ENCODE data around the gene DAPK2.

DAPK2 gene

DNA sequence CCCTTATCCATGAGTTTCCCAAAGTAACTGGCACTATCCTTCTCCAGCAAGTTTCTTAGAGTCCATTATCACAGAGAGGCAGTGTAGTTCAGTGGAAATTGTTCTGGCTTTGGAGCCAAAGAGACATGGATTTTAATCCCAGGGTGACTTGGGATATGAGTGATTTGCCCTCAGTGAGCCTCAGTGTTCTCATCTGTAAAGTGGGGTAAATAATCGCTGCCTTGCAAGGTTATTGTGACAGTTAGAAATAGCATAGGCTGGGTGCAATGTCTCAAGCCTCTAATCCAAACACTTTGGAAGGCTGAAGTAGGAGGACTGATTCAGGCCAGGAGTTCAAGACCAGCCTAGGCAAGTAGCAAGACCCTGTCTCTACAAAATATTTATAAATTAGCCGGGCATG lies 30.0 kb downstream of the DAPK2 start:
- TF ChIP-seq FOXP2 (optimal IDR thresholded peaks at IDR 0.05; ENCODE audit: borderline replicate concordance, extremely low read depth, extremely low read length, insufficient read depth) (no peak), SIN3A (IDR thresholded peaks at IDR 0.05; ENCODE audit: borderline replicate concordance, insufficient read depth, low read length) (no peak), TAF1 (IDR thresholded peaks at IDR 0.05; ENCODE audit: borderline replicate concordance, insufficient read depth, low read length) (no peak), POLR2AphosphoS5 (IDR thresholded peaks at IDR 0.05; ENCODE audit: low read depth, low read length) (no peak), REST (IDR thresholded peaks at IDR 0.05; ENCODE audit: insufficient read depth in 1 of 2, low read depth in 2 of 2, low read length in 2 of 2) (no peak)

DNA sequence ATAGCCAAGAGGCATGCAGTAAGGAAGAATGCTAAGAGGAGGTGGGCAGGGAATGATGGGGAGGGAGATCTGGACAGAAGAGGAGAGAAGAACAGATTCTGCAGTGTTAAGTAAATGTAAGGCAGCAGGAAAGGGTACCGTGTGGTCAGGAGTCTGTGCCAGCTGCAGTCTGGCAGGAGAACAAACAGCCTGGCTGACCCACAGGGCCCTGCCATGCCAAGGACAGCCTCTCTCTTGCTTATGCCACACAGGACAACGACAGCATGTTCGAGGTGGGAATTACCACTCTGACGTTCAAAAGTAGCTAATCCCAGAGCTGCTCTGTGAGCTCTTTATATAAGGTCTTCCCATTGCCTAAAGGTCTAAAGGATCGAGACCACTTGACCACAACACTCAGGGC lies 31.3 kb downstream of the DAPK2 start:
- no peak for TF ChIP-seq POLR2AphosphoS5 (IDR thresholded peaks at IDR 0.05; ENCODE audit: low read depth, low read length)
- no peak for TF ChIP-seq FOXP2 (optimal IDR thresholded peaks at IDR 0.05; ENCODE audit: borderline replicate concordance, extremely low read depth, extremely low read length, insufficient read depth)
- no peak for TF ChIP-seq TAF1 (IDR thresholded peaks at IDR 0.05; ENCODE audit: borderline replicate concordance, insufficient read depth, low read length)
- no peak for TF ChIP-seq REST (IDR thresholded peaks at IDR 0.05; ENCODE audit: insufficient read depth in 1 of 2, low read depth in 2 of 2, low read length in 2 of 2)
- no peak for TF ChIP-seq SIN3A (IDR thresholded peaks at IDR 0.05; ENCODE audit: borderline replicate concordance, insufficient read depth, low read length)

DNA sequence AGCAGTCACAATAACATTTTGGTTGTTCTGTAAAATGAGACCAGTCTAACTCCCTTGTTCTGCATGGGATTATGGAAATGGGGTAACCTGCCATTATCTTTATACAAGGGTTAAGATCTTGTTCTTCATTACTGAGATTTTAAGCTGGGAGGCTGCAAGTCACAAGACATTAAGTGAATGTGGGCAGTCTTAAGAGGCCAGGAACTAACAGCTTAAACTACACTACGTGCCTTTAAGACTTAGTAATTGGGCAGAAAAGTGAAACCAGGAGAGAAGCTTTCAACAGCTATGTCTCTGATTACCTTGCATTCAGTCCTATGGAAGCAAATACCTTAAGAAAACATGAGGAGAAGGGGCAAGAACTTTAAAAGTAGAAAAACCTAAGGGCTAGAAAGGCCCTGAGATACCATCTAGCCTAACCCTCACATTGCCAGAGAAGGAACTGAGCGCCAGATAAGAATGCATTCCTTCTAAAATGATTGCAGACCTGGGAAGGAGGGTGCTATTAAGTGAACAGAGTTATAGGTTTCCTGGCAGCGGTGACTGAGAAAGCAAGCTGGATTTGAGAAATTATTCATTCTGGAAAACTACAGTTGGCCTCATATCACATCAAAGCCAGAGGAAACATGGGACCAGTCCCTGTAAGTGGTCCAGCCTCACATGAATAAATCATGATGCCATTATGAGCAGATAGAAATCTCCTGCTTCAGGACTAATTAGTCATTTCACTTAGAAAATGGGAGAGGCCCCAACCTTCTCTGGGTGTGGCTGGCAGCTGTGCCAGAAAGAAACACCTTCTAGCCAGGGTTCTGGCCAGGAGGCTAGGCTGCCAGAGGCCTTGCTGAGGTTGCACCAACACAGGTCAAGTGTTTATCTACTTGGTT lies 32.9 kb downstream of the DAPK2 start:
- TF ChIP-seq REST (IDR thresholded peaks at IDR 0.05; ENCODE audit: insufficient read depth in 1 of 2, low read depth in 2 of 2, low read length in 2 of 2) (no peak), TAF1 (IDR thresholded peaks at IDR 0.05; ENCODE audit: borderline replicate concordance, insufficient read depth, low read length) (no peak), POLR2AphosphoS5 (IDR thresholded peaks at IDR 0.05; ENCODE audit: low read depth, low read length) (no peak), SIN3A (IDR thresholded peaks at IDR 0.05; ENCODE audit: borderline replicate concordance, insufficient read depth, low read length) (no peak), FOXP2 (optimal IDR thresholded peaks at IDR 0.05; ENCODE audit: borderline replicate concordance, extremely low read depth, extremely low read length, insufficient read depth) (no peak)

- TF ChIP-seq TAF1 (IDR thresholded peaks at IDR 0.05; ENCODE audit: borderline replicate concordance, insufficient read depth, low read length) = no peak
- TF ChIP-seq POLR2AphosphoS5 (IDR thresholded peaks at IDR 0.05; ENCODE audit: low read depth, low read length) = no peak
- no peak for TF ChIP-seq FOXP2 (optimal IDR thresholded peaks at IDR 0.05; ENCODE audit: borderline replicate concordance, extremely low read depth, extremely low read length, insufficient read depth)
- TF ChIP-seq SIN3A (IDR thresholded peaks at IDR 0.05; ENCODE audit: borderline replicate concordance, insufficient read depth, low read length) = no peak
- no peak for TF ChIP-seq REST (IDR thresholded peaks at IDR 0.05; ENCODE audit: insufficient read depth in 1 of 2, low read depth in 2 of 2, low read length in 2 of 2)
Observed at GRCh38 chr15:64011736-64012135, 34.5 kb downstream of the DAPK2 start.

All from PFSK-1 (cell line).